ENCODE data around the gene PHF19.

Gene PHF19

DNA sequence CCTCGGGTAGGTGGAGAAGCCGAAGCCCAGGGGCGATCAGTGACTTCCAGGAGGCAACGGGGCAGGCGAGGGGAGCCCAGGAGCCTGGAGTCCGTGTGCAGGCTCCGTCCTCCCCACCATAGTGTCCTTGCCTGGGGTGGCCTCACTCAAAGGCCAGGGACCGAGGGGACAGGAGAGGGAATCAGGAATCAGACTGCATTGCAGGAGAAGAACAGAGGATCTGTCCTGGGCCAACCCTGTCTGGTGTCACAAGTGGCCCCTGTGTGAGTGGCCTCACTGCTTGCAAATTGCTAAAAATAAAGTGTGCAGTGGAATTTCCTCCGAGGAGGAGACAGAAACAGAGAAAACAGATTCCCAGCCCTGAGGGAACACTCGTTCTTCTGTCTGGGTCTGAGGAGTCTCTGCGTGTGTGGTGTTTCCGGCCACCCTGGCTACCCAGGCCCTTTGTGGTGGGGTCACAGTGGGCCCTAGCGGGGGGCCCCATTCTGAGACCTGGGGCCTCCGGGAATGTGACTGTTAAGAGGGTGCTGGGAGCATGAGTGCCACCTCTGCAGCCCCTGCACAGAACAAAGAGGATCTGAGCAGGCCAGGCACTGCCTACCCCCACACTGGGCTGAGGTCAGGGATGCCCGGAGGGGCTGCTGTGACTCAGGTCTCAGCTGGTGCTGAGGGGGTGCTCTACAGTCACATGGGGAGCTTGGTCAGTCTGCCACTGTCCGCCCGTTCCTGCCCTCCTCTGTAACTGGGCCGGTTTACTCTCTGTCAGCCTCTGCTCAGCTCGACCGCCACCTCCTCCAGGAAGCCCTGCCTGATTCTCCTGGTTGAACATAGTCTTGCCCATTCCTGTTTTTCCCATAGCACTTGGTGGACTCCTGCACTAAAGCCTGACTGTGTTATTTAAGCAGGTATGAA, 42.2 kb upstream of the PHF19 start:
- H3K9me3 ChIP-seq (ENCODE audit: control insufficient read depth, insufficient read depth, low read length): no peaks in the 10 kb centered on the region
- H3K36me3 ChIP-seq (ENCODE audit: control insufficient read depth, insufficient read depth, low read length): no peaks in the 10 kb centered on the region
- H3K4me3 ChIP-seq (ENCODE audit: low read depth, low read length): no peak overlapping the region
- H3K27ac ChIP-seq (ENCODE audit: low read depth, low read length): no peak overlapping the region
- H3K27me3 ChIP-seq (ENCODE audit: control insufficient read depth, insufficient read depth, low read length): no peaks in the 10 kb centered on the region
- no peak overlapping the region for H3K9ac ChIP-seq (ENCODE audit: low read depth, low read length)
- H3K4me1 ChIP-seq (ENCODE audit: control insufficient read depth, insufficient read depth, low read length): peaks cover 21% of the 10 kb centered on the region; the same call in 1 of the 2 replicates

- H3K9ac ChIP-seq (ENCODE audit: low read depth, low read length): no peak overlapping the region
- H3K4me1 ChIP-seq (ENCODE audit: control insufficient read depth, insufficient read depth, low read length): peaks cover 21% of the 10 kb centered on the region; the same call in 1 of the 2 replicates
- no peaks in the 10 kb centered on the region for H3K27me3 ChIP-seq (ENCODE audit: control insufficient read depth, insufficient read depth, low read length)
- no peak overlapping the region for H3K27ac ChIP-seq (ENCODE audit: low read depth, low read length)
- no peaks in the 10 kb centered on the region for H3K9me3 ChIP-seq (ENCODE audit: control insufficient read depth, insufficient read depth, low read length)
- H3K36me3 ChIP-seq (ENCODE audit: control insufficient read depth, insufficient read depth, low read length): no peaks in the 10 kb centered on the region
- no peak overlapping the region for H3K4me3 ChIP-seq (ENCODE audit: low read depth, low read length)
These were observed 41.2 kb upstream of the PHF19 start for GRCh38 chr9:120917929-120918762.

- Histone ChIP-seq H3K4me1 (ENCODE audit: control insufficient read depth, insufficient read depth, low read length) (peaks cover 21% of the 10 kb centered on the region; the same call in 1 of the 2 replicates), H3K9ac (ENCODE audit: low read depth, low read length) (no peak overlapping the region), H3K9me3 (ENCODE audit: control insufficient read depth, insufficient read depth, low read length) (no peaks in the 10 kb centered on the region), H3K27me3 (ENCODE audit: control insufficient read depth, insufficient read depth, low read length) (no peaks in the 10 kb centered on the region), H3K36me3 (ENCODE audit: control insufficient read depth, insufficient read depth, low read length) (no peaks in the 10 kb centered on the region), H3K4me3 (ENCODE audit: low read depth, low read length) (no peak overlapping the region), H3K27ac (ENCODE audit: low read depth, low read length) (no peak overlapping the region)
These were observed 40.2 kb upstream of the PHF19 start for GRCh38 chr9:120916991-120917880.

GRCh38 chr9:120916588-120916987, 39.6 kb upstream of the PHF19 start:
- Histone ChIP-seq H3K4me3 (ENCODE audit: low read depth, low read length) (no peak overlapping the region), H3K27ac (ENCODE audit: low read depth, low read length) (no peak overlapping the region), H3K27me3 (ENCODE audit: control insufficient read depth, insufficient read depth, low read length) (no peaks in the 10 kb centered on the region), H3K9me3 (ENCODE audit: control insufficient read depth, insufficient read depth, low read length) (no peaks in the 10 kb centered on the region), H3K36me3 (ENCODE audit: control insufficient read depth, insufficient read depth, low read length) (no peaks in the 10 kb centered on the region), H3K9ac (ENCODE audit: low read depth, low read length) (no peak overlapping the region), H3K4me1 (ENCODE audit: control insufficient read depth, insufficient read depth, low read length) (peaks cover 22% of the 10 kb centered on the region)

GRCh38 chr9:120915854-120916470, 39.0 kb upstream of the PHF19 start:
- H3K4me1 ChIP-seq (ENCODE audit: control insufficient read depth, insufficient read depth, low read length): peaks cover 22% of the 10 kb centered on the region

DNA sequence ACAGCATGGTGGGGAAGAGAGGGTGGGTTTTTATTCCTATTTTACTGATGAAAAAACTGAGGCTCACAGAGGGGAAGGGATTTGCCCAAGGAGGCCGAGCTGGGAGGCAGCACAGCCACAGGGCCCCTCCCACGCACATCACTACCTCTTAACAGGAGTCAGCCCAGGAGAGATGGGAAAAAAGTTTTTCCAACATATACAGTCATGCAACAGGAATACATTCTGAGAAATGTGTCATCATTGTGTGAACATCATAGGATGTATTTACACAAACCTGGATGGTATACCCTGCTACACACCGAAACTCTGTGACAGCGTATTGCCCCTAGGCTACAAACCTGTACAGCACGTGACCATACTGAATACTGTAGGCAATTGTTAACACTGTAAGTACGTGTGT, 38.0 kb upstream of the PHF19 start:
- H3K9me3 ChIP-seq (ENCODE audit: control insufficient read depth, insufficient read depth, low read length): no peaks in the 10 kb centered on the region
- H3K27ac ChIP-seq (ENCODE audit: low read depth, low read length): no peak overlapping the region
- no peak overlapping the region for H3K4me3 ChIP-seq (ENCODE audit: low read depth, low read length)
- H3K27me3 ChIP-seq (ENCODE audit: control insufficient read depth, insufficient read depth, low read length): no peaks in the 10 kb centered on the region
- H3K9ac ChIP-seq (ENCODE audit: low read depth, low read length): no peak overlapping the region
- no peaks in the 10 kb centered on the region for H3K36me3 ChIP-seq (ENCODE audit: control insufficient read depth, insufficient read depth, low read length)
- peaks cover 12% of the 10 kb centered on the region for H3K4me1 ChIP-seq (ENCODE audit: control insufficient read depth, insufficient read depth, low read length)

More at GRCh38 chr9:120915854-120916470, 39.0 kb upstream of the PHF19 start:
- no peaks in the 10 kb centered on the region for H3K27me3 ChIP-seq (ENCODE audit: control insufficient read depth, insufficient read depth, low read length)
- H3K9ac ChIP-seq (ENCODE audit: low read depth, low read length): no peak overlapping the region
- no peak overlapping the region for H3K27ac ChIP-seq (ENCODE audit: low read depth, low read length)
- no peaks in the 10 kb centered on the region for H3K9me3 ChIP-seq (ENCODE audit: control insufficient read depth, insufficient read depth, low read length)
- no peak overlapping the region for H3K4me3 ChIP-seq (ENCODE audit: low read depth, low read length)
- H3K36me3 ChIP-seq (ENCODE audit: control insufficient read depth, insufficient read depth, low read length): no peaks in the 10 kb centered on the region

DNA sequence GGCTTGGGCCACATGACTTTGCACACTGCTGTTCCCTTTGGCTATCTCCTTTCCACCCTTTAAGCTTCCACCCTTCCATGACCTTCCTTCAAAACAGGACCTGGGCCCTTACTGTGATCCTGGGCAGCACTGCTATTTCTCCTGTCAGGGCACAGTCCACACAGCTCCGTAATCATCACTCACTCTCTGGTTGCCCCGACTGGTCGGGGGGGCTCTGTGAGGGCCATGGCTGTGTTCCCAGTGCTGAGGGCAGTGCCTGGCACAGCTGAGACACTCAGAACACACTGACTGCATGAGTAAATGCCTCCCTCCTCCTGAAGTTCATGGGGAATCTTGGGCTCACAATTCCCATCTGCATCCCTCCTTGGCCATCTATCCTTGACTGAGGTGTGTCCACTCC, 37.4 kb upstream of the PHF19 start:
- Histone ChIP-seq H3K4me1 (ENCODE audit: control insufficient read depth, insufficient read depth, low read length) (peaks cover 12% of the 10 kb centered on the region), H3K27me3 (ENCODE audit: control insufficient read depth, insufficient read depth, low read length) (no peaks in the 10 kb centered on the region), H3K9me3 (ENCODE audit: control insufficient read depth, insufficient read depth, low read length) (no peaks in the 10 kb centered on the region), H3K36me3 (ENCODE audit: control insufficient read depth, insufficient read depth, low read length) (no peaks in the 10 kb centered on the region), H3K27ac (ENCODE audit: low read depth, low read length) (no peak overlapping the region), H3K9ac (ENCODE audit: low read depth, low read length) (no peak overlapping the region), H3K4me3 (ENCODE audit: low read depth, low read length) (no peak overlapping the region)

DNA sequence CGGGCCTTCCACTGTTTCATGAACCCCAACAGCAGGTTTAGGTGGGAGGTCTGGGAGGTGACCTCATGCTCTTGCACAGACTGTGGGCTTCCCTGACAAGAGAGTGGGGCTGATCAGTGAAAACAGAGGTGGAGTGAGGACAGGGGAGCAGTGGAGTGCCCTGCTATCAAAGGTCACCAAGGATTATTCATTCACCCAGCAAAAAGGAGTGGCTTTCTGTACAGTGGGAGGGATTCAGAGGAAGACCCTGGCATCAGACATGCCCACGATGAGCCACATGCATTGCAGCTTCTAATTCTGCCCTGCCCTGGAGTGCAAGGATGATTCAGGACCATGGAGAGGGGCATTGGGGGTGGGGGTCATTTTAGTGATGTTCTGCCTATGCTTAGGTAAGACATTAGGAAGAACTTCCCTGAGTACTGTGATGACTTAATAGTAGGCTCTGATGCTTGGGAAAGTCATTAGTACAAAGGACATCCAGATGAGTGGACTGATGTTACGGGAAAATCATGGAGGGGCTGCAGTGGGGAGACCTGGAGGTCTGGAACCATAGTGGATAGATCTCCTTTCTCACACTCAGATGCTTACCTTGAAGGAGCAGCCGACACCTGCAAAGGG, 36.8 kb upstream of the PHF19 start:
- H3K27ac ChIP-seq (ENCODE audit: low read depth, low read length): no peak overlapping the region
- no peaks in the 10 kb centered on the region for H3K36me3 ChIP-seq (ENCODE audit: control insufficient read depth, insufficient read depth, low read length)
- no peaks in the 10 kb centered on the region for H3K9me3 ChIP-seq (ENCODE audit: control insufficient read depth, insufficient read depth, low read length)
- no peaks in the 10 kb centered on the region for H3K27me3 ChIP-seq (ENCODE audit: control insufficient read depth, insufficient read depth, low read length)
- peaks cover 12% of the 10 kb centered on the region for H3K4me1 ChIP-seq (ENCODE audit: control insufficient read depth, insufficient read depth, low read length)
- no peak overlapping the region for H3K4me3 ChIP-seq (ENCODE audit: low read depth, low read length)
- no peak overlapping the region for H3K9ac ChIP-seq (ENCODE audit: low read depth, low read length)

DNA sequence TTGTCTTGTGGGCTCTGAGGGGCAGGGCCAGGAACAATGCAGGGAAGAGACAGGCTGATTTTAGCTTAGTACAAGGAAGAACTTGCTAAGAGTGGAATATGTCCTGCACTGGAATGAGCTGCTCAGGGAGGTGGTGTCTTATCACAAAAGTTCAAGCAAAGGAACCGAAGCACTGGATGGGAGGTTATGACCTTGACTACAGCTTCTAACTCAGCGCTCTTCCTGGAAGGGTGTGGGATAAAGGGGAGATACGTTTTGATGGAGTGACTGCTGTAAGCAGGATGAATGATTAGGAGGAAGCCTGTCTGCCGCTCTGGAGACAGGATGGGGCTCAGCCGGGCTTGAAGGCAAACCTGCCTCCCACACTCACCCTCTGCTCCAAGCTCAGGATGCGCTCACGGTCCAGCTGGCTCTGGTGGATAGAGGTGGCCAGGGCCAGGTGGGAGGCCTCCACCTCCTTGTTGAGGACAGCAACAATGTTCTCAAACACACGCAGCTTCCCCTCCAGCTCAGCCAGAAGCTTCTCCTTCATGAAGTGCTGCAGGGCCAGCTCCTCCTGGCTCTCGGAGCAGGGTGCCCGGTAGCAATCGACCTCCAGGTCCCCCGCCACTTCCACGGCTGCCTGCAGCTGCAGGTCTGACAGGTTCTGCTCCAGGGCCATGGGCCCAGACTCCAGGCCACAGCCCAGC, 36.1 kb upstream of the PHF19 start:
- H3K36me3 ChIP-seq (ENCODE audit: control insufficient read depth, insufficient read depth, low read length): no peaks in the 10 kb centered on the region
- peaks cover 12% of the 10 kb centered on the region for H3K4me1 ChIP-seq (ENCODE audit: control insufficient read depth, insufficient read depth, low read length)

More for the DNA sequence above, 36.1 kb upstream of the PHF19 start:
- H3K9me3 ChIP-seq (ENCODE audit: control insufficient read depth, insufficient read depth, low read length): no peaks in the 10 kb centered on the region
- no peaks in the 10 kb centered on the region for H3K27me3 ChIP-seq (ENCODE audit: control insufficient read depth, insufficient read depth, low read length)
- H3K27ac ChIP-seq (ENCODE audit: low read depth, low read length): no peak overlapping the region
- H3K9ac ChIP-seq (ENCODE audit: low read depth, low read length): no peak overlapping the region
- no peak overlapping the region for H3K4me3 ChIP-seq (ENCODE audit: low read depth, low read length)

Measured in HUES48 (cell line).